Spleen (tissue), 11 donors: ENCODE results near the gene KLF6. TPM values are rescaled to one million over a fixed set of nuclear protein-coding genes. Genes with fewer than 3 reads are reported as not detected.

ENCODE experiments used
- DNase-seq: peaks from one replicate; pipeline ENCODE4 v3.0.0-alpha.2; 2020
- H3K27ac ChIP-seq, 8 donors: fragments of 200-600 bp; sonication (generic) in 7 of 8; 1 replicate in 4 of 8; 2 replicates in 4 of 8; pipeline versions ENCODE4 v1.5.0 to v1.8.0; 2016 to 2021; ENCODE audit warnings: inconsistent platforms in 4 of 8, mild to moderate bottlenecking in 4 of 8, moderate library complexity in 1 of 8
- H3K27me3 ChIP-seq, 7 donors: fragments of 200-600 bp; sonication (generic) in 6 of 7; replicated peaks in 1 of 7; 1 replicate in 4 of 7; 2 replicates in 3 of 7; pipeline versions ENCODE4 v1.5.0 to v1.8.0; 2016 to 2021; ENCODE audit warnings: inconsistent platforms in 3 of 7, mild to moderate bottlenecking in 1 of 7
- H3K36me3 ChIP-seq, 6 donors: fragments of 200-600 bp; sonication (generic) in 5 of 6; 1 replicate in 4 of 6; 2 replicates in 2 of 6; pipeline versions ENCODE4 v1.5.0 to v1.8.0; 2016 to 2021; ENCODE audit warnings: inconsistent platforms in 2 of 6
- H3K4me1 ChIP-seq, 6 donors: fragments of 200-600 bp; sonication (generic) in 5 of 6; 1 replicate in 3 of 6; 2 replicates in 3 of 6; pipeline versions ENCODE4 v1.5.0 to v1.8.0; 2016 to 2021; ENCODE audit warnings: inconsistent platforms in 3 of 6
- H3K4me3 ChIP-seq, 8 donors: fragments of 200-600 bp; sonication (generic) in 7 of 8; 1 replicate in 4 of 8; 2 replicates in 4 of 8; pipeline versions ENCODE4 v1.5.0 to v1.8.0; 2016 to 2021; ENCODE audit warnings: inconsistent platforms in 4 of 8, mild to moderate bottlenecking in 4 of 8, moderate library complexity in 2 of 8
- H3K9me3 ChIP-seq, 8 donors: fragments of 200-600 bp; sonication (generic) in 7 of 8; 1 replicate in 4 of 8; 2 replicates in 4 of 8; pipeline versions ENCODE4 v1.5.0 to v1.8.0; 2016 to 2021; ENCODE audit warnings: inconsistent platforms in 4 of 8
- CTCF ChIP-seq, 11 experiments: fragments of 200-600 bp in 7 of 11; fragments of 450-650 bp in 4 of 11; sonication (generic) in 4 of 11; IDR thresholded peaks in 8 of 11; conservative IDR thresholded peaks in 3 of 11; 1 replicate in 7 of 11; 2 replicates in 4 of 11; pipeline versions ENCODE4 v1.4.0 to v1.8.0; 2016 to 2021; ENCODE audit warnings: antibody characterized with exemption in 11 of 11, inconsistent platforms in 4 of 11, mild to moderate bottlenecking in 1 of 11
- POLR2A ChIP-seq, 3 donors: fragments of 450-650 bp; IDR thresholded peaks; one replicate each; pipeline ENCODE4 v1.5.1; 2017; ENCODE audit warnings: antibody characterized with exemption in 3 of 3, mild to moderate bottlenecking in 1 of 3
- POLR2AphosphoS5 ChIP-seq, 3 donors: sonication (generic); formaldehyde crosslinking; IDR thresholded peaks; one replicate each; pipeline ENCODE4 v1.5.1; 2017; ENCODE audit warnings: antibody characterized with exemption in 3 of 3
- WGBS, 5 donors: extraction: QIAGEN DNeasy Blood & Tissue Kit in 3 of 5; methylation state at CpG; one replicate each; pipeline versions ENCODE4 v1.1.5 to v1.1.7; 2013 to 2018; 5-methylcytosine and 5-hydroxymethylcytosine counted together
- intact Hi-C: fragments of 100-400 bp; cut with DNase I; formaldehyde crosslinking; loops from one replicate; pipeline ENCODE4 v1.15.0; 2023; ENCODE audit warnings: low total_unique reads
- polyA plus RNA-seq, 3 donors: library from polyadenylated mRNA; stranded (reverse); fragments of 200-250 nt; gene quantifications; one replicate each; pipeline ENCODE4 v1.2.1, GENCODE V29; 2013
- total RNA-seq, 7 donors: library from RNA; depleted of rRNA in 3 of 7; stranded (reverse); fragments of >200 nt in 3 of 7; fragmentation: NEBNext Ultra II Directional in 4 of 7; extraction: Animal tissue kit (Norgen Biotek cat#: 25700) in 4 of 7; gene quantifications; one replicate each; pipeline versions ENCODE4 v1.1.0 to v1.2.1, GENCODE V29; 2016 to 2021
- donor health status: healthy with polysubstance abuse.
- donor health status: DM: no; HTN: no; CAD: no; lungs with moderate emphysema.
- donor health status: DM: no; HTN: no; CAD: no.
- donor health status: Bipolar disorder and iron deficiency.
- donor health status: healthy.
- donor health status: DM: no; HTN: no; CAD: no.
- donor health status: DM: yes; HTN: yes; CAD: no.

The KLF6 gene
- total and polyA plus RNA-seq, 10 donors: 18.8 to 211 (median 92.2) TPM

- DNase-seq: no peak
- H3K36me3 ChIP-seq: no peaks in the 10 kb centered on the region
- H3K4me1 ChIP-seq: peaks cover 15 to 27% (median 24%) of the 10 kb centered on the region in 6 donors
- H3K4me3 ChIP-seq: no peak overlapping the region
- H3K27me3 ChIP-seq: no peaks in the 10 kb centered on the region
- 82 to 91% (median 87%) methylated on average over 6 of the region's 6 CpGs for WGBS, 5 donors
- H3K27ac ChIP-seq: no peak overlapping the region
- no peak for TF ChIP-seq CTCF (IDR thresholded peaks at IDR 0.05 in 8 of 11, conservative IDR thresholded peaks at IDR 0.05 in 3 of 11)
- no peak for TF ChIP-seq POLR2A (IDR thresholded peaks at IDR 0.05)
- TF ChIP-seq POLR2AphosphoS5 (IDR thresholded peaks at IDR 0.05): no peak
- intact Hi-C loops: no loop called here
- H3K9me3 ChIP-seq: no peaks in the 10 kb centered on the region
These were observed 29.8 kb upstream of the KLF6 start for GRCh38 chr10:3814838-3815220.

GRCh38 chr10:3813986-3814837, 29.2 kb upstream of the KLF6 start:
- no peaks in the 10 kb centered on the region for H3K36me3 ChIP-seq
- TF ChIP-seq CTCF (IDR thresholded peaks at IDR 0.05 in 8 of 11, conservative IDR thresholded peaks at IDR 0.05 in 3 of 11) (no peak), POLR2A (IDR thresholded peaks at IDR 0.05) (no peak), POLR2AphosphoS5 (IDR thresholded peaks at IDR 0.05) (no peak)
- no peaks in the 10 kb centered on the region for H3K9me3 ChIP-seq
- no peak for DNase-seq
- peaks cover 15 to 32% (median 30%) of the 10 kb centered on the region in 6 donors for H3K4me1 ChIP-seq
- H3K27ac ChIP-seq: no peak overlapping the region
- intact Hi-C loops: no loop called here
- WGBS, 5 donors: 90 to 94% (median 92%) methylated on average over 15 of the region's 15 CpGs
- H3K4me3 ChIP-seq: no peak overlapping the region
- H3K27me3 ChIP-seq: no peaks in the 10 kb centered on the region

- intact Hi-C loops: no loop called here
- TF ChIP-seq CTCF (IDR thresholded peaks at IDR 0.05 in 8 of 11, conservative IDR thresholded peaks at IDR 0.05 in 3 of 11) (no peak), POLR2AphosphoS5 (IDR thresholded peaks at IDR 0.05) (no peak), POLR2A (IDR thresholded peaks at IDR 0.05) (no peak)
- no peaks in the 10 kb centered on the region for H3K9me3 ChIP-seq
- peaks cover 15 to 42% (median 36%) of the 10 kb centered on the region in 6 donors for H3K4me1 ChIP-seq
- H3K36me3 ChIP-seq: no peaks in the 10 kb centered on the region
- WGBS, 5 donors: 83 to 96% (median 88%) methylated on average over 4 of the region's 4 CpGs
- no peaks in the 10 kb centered on the region for H3K27me3 ChIP-seq
- no peak overlapping the region for H3K27ac ChIP-seq
- no peak for DNase-seq
- no peak overlapping the region for H3K4me3 ChIP-seq
These were observed 28.3 kb upstream of the KLF6 start for GRCh38 chr10:3813267-3813666.

- Histone ChIP-seq H3K4me1 (peaks cover 15 to 53% (median 47%) of the 10 kb centered on the region in 6 donors), H3K36me3 (no peaks in the 10 kb centered on the region), H3K4me3 (no peak overlapping the region), H3K9me3 (no peaks in the 10 kb centered on the region), H3K27ac (peak overlapping the region; percentile 61 to 90 (median 82)), H3K27me3 (no peaks in the 10 kb centered on the region)
- DNase-seq: no peak
- intact Hi-C loops: no loop called here
- 67 to 89% (median 82%) methylated on average over 7 of the region's 7 CpGs for WGBS, 5 donors
- TF ChIP-seq POLR2AphosphoS5 (IDR thresholded peaks at IDR 0.05): no peak
- TF ChIP-seq CTCF (IDR thresholded peaks at IDR 0.05 in 8 of 11, conservative IDR thresholded peaks at IDR 0.05 in 3 of 11): no peak
- TF ChIP-seq POLR2A (IDR thresholded peaks at IDR 0.05): no peak
These were observed 27.1 kb upstream of the KLF6 start for GRCh38 chr10:3812141-3812540.
